Gastrocnemius medialis (tissue), 4 donors: ENCODE measurements around the gene LCN9.

Experiments used
- CTCF ChIP-seq, 5 experiments: fragments of 450-650 bp in 3 of 5; fragments of 200-600 bp in 2 of 5; sonication (generic) in 2 of 5; IDR thresholded peaks in 4 of 5; conservative IDR thresholded peaks in 1 of 5; 1 replicate in 4 of 5; 2 replicates in 1 of 5; pipeline ENCODE4 v1.5.1; 2016 to 2019; ENCODE audit warnings: antibody characterized with exemption in 5 of 5, mild to moderate bottlenecking in 3 of 5, moderate library complexity in 3 of 5
- POLR2A ChIP-seq, 2 donors: fragments of 450-650 bp; IDR thresholded peaks; one replicate each; pipeline ENCODE4 v1.6.1; 2017; ENCODE audit warnings: antibody characterized with exemption in 2 of 2, mild to moderate bottlenecking in 2 of 2, moderate library complexity in 2 of 2

GRCh38 chr9:135690836-135691570 lies 27.9 kb downstream of the LCN9 start:
- TF ChIP-seq CTCF (IDR thresholded peaks at IDR 0.05 in 4 of 5, conservative IDR thresholded peaks at IDR 0.05 in 1 of 5) = no peak
- TF ChIP-seq POLR2A (IDR thresholded peaks at IDR 0.05) = no peak
